Measurements from ENCODE around the gene IL2RA. TPM values are rescaled to one million over a fixed set of nuclear protein-coding genes. Genes with fewer than 3 reads are reported as not detected.

IL2RA gene
- total and polyA plus RNA-seq, 4 donors, result 0.10 TPM; not detected in 3

GRCh38 chr10:6033954-6034353 is 28.2 kb downstream of the IL2RA start:
- DNase-seq (ENCODE audit: low read depth in 4 of 6, low spot score in 6 of 6), result no peak
- H3K9me3 ChIP-seq (ENCODE audit: control insufficient read depth, insufficient read depth, low read length), result peaks cover 4% of the 10 kb centered on the region
- H3K27ac ChIP-seq (ENCODE audit: low read depth, low read length), result no peak overlapping the region
- no peaks in the 10 kb centered on the region for H3K36me3 ChIP-seq (ENCODE audit: control insufficient read depth, insufficient read depth, low read length)
- no peaks in the 10 kb centered on the region for H3K4me1 ChIP-seq (ENCODE audit: control insufficient read depth, insufficient read depth, low read length)
- no peak overlapping the region for H3K4me3 ChIP-seq (ENCODE audit: low read depth, low read length)
- WGBS (ENCODE audit: insufficient coverage), result 50% methylated on average over 2 of the region's 3 CpGs
- H3K27me3 ChIP-seq (ENCODE audit: control insufficient read depth, insufficient read depth, low read length), result no peaks in the 10 kb centered on the region

- H3K27ac ChIP-seq (ENCODE audit: low read depth, low read length), result no peak overlapping the region
- DNase-seq (ENCODE audit: low read depth in 4 of 6, low spot score in 6 of 6), result no peak
- H3K4me3 ChIP-seq (ENCODE audit: low read depth, low read length), result no peak overlapping the region
Measured at GRCh38 chr10:6030940-6031339, 31.2 kb downstream of the IL2RA start.

GRCh38 chr10:6030217-6030616 is 31.9 kb downstream of the IL2RA start:
- Histone ChIP-seq H3K4me1 (ENCODE audit: control insufficient read depth, insufficient read depth, low read length) (no peaks in the 10 kb centered on the region), H3K9me3 (ENCODE audit: control insufficient read depth, insufficient read depth, low read length) (peaks cover 4% of the 10 kb centered on the region), H3K27ac (ENCODE audit: low read depth, low read length) (no peak overlapping the region), H3K36me3 (ENCODE audit: control insufficient read depth, insufficient read depth, low read length) (no peaks in the 10 kb centered on the region), H3K4me3 (ENCODE audit: low read depth, low read length) (no peak overlapping the region), H3K27me3 (ENCODE audit: control insufficient read depth, insufficient read depth, low read length) (no peaks in the 10 kb centered on the region)
- WGBS (ENCODE audit: insufficient coverage), result 95% methylated on average over 3 of the region's 7 CpGs
- no peak for DNase-seq (ENCODE audit: low read depth in 4 of 6, low spot score in 6 of 6)

More at GRCh38 chr10:6030940-6031339, 31.2 kb downstream of the IL2RA start:
- Histone ChIP-seq H3K27me3 (ENCODE audit: control insufficient read depth, insufficient read depth, low read length) (no peaks in the 10 kb centered on the region), H3K9me3 (ENCODE audit: control insufficient read depth, insufficient read depth, low read length) (peaks cover 4% of the 10 kb centered on the region), H3K4me1 (ENCODE audit: control insufficient read depth, insufficient read depth, low read length) (no peaks in the 10 kb centered on the region), H3K36me3 (ENCODE audit: control insufficient read depth, insufficient read depth, low read length) (no peaks in the 10 kb centered on the region)

- Histone ChIP-seq H3K4me3 (ENCODE audit: low read depth, low read length) (no peak overlapping the region), H3K4me1 (ENCODE audit: control insufficient read depth, insufficient read depth, low read length) (no peaks in the 10 kb centered on the region), H3K9me3 (ENCODE audit: control insufficient read depth, insufficient read depth, low read length) (peaks cover 4% of the 10 kb centered on the region), H3K27me3 (ENCODE audit: control insufficient read depth, insufficient read depth, low read length) (no peaks in the 10 kb centered on the region), H3K36me3 (ENCODE audit: control insufficient read depth, insufficient read depth, low read length) (no peaks in the 10 kb centered on the region), H3K27ac (ENCODE audit: low read depth, low read length) (no peak overlapping the region)
- DNase-seq (ENCODE audit: low read depth in 4 of 6, low spot score in 6 of 6), result no peak
- WGBS (ENCODE audit: insufficient coverage), result 77% methylated on average over 6 of the region's 6 CpGs
Measured at GRCh38 chr10:6027929-6028328, 34.2 kb downstream of the IL2RA start.

- Histone ChIP-seq H3K27me3 (ENCODE audit: control insufficient read depth, insufficient read depth, low read length) (no peaks in the 10 kb centered on the region), H3K36me3 (ENCODE audit: control insufficient read depth, insufficient read depth, low read length) (no peaks in the 10 kb centered on the region), H3K4me1 (ENCODE audit: control insufficient read depth, insufficient read depth, low read length) (no peaks in the 10 kb centered on the region), H3K27ac (ENCODE audit: low read depth, low read length) (no peak overlapping the region), H3K9me3 (ENCODE audit: control insufficient read depth, insufficient read depth, low read length) (peaks cover 4% of the 10 kb centered on the region), H3K4me3 (ENCODE audit: low read depth, low read length) (no peak overlapping the region)
- WGBS (ENCODE audit: insufficient coverage), result 67% methylated on average over 3 of the region's 6 CpGs
- DNase-seq (ENCODE audit: low read depth in 4 of 6, low spot score in 6 of 6), result no peak
Measured at GRCh38 chr10:6025683-6026255, 36.4 kb downstream of the IL2RA start.

GRCh38 chr10:6024334-6024682 is 37.9 kb downstream of the IL2RA start:
- 92% methylated on average over 7 of the region's 10 CpGs for WGBS (ENCODE audit: insufficient coverage)
- H3K9me3 ChIP-seq (ENCODE audit: control insufficient read depth, insufficient read depth, low read length), result no peaks in the 10 kb centered on the region
- no peaks in the 10 kb centered on the region for H3K4me1 ChIP-seq (ENCODE audit: control insufficient read depth, insufficient read depth, low read length)

GRCh38 chr10:6023661-6024333 is 38.4 kb downstream of the IL2RA start:
- Histone ChIP-seq H3K4me3 (ENCODE audit: low read depth, low read length) (no peak overlapping the region), H3K36me3 (ENCODE audit: control insufficient read depth, insufficient read depth, low read length) (no peaks in the 10 kb centered on the region), H3K27me3 (ENCODE audit: control insufficient read depth, insufficient read depth, low read length) (no peaks in the 10 kb centered on the region), H3K27ac (ENCODE audit: low read depth, low read length) (no peak overlapping the region), H3K4me1 (ENCODE audit: control insufficient read depth, insufficient read depth, low read length) (no peaks in the 10 kb centered on the region), H3K9me3 (ENCODE audit: control insufficient read depth, insufficient read depth, low read length) (no peaks in the 10 kb centered on the region)
- 62% methylated on average over 12 of the region's 12 CpGs for WGBS (ENCODE audit: insufficient coverage)
- peak in 3 of 6 donors; percentile 7 to 75 (median 19) for DNase-seq (ENCODE audit: low read depth in 4 of 6, low spot score in 6 of 6)

More at GRCh38 chr10:6024334-6024682, 37.9 kb downstream of the IL2RA start:
- Histone ChIP-seq H3K27ac (ENCODE audit: low read depth, low read length) (no peak overlapping the region), H3K27me3 (ENCODE audit: control insufficient read depth, insufficient read depth, low read length) (no peaks in the 10 kb centered on the region), H3K36me3 (ENCODE audit: control insufficient read depth, insufficient read depth, low read length) (no peaks in the 10 kb centered on the region), H3K4me3 (ENCODE audit: low read depth, low read length) (no peak overlapping the region)
- no peak for DNase-seq (ENCODE audit: low read depth in 4 of 6, low spot score in 6 of 6)

GRCh38 chr10:6022660-6023059 is 39.5 kb downstream of the IL2RA start:
- no peak overlapping the region for H3K27ac ChIP-seq (ENCODE audit: low read depth, low read length)
- WGBS (ENCODE audit: insufficient coverage), result no CpG with 5 or more reads among the region's 3 CpGs
- peak in 1 of 6 donors; percentile 60 for DNase-seq (ENCODE audit: low read depth in 4 of 6, low spot score in 6 of 6)
- no peaks in the 10 kb centered on the region for H3K36me3 ChIP-seq (ENCODE audit: control insufficient read depth, insufficient read depth, low read length)
- no peaks in the 10 kb centered on the region for H3K27me3 ChIP-seq (ENCODE audit: control insufficient read depth, insufficient read depth, low read length)
- H3K4me3 ChIP-seq (ENCODE audit: low read depth, low read length), result no peak overlapping the region
- H3K4me1 ChIP-seq (ENCODE audit: control insufficient read depth, insufficient read depth, low read length), result peaks cover 4% of the 10 kb centered on the region
- H3K9me3 ChIP-seq (ENCODE audit: control insufficient read depth, insufficient read depth, low read length), result no peaks in the 10 kb centered on the region

- H3K27ac ChIP-seq (ENCODE audit: low read depth, low read length), result no peak overlapping the region
- peaks cover 4% of the 10 kb centered on the region for H3K4me1 ChIP-seq (ENCODE audit: control insufficient read depth, insufficient read depth, low read length)
- 79% methylated on average over 8 of the region's 9 CpGs for WGBS (ENCODE audit: insufficient coverage)
- H3K36me3 ChIP-seq (ENCODE audit: control insufficient read depth, insufficient read depth, low read length), result no peaks in the 10 kb centered on the region
- H3K4me3 ChIP-seq (ENCODE audit: low read depth, low read length), result no peak overlapping the region
- DNase-seq (ENCODE audit: low read depth in 4 of 6, low spot score in 6 of 6), result peak in 1 of 6 donors; percentile 31
- H3K9me3 ChIP-seq (ENCODE audit: control insufficient read depth, insufficient read depth, low read length), result no peaks in the 10 kb centered on the region
- no peaks in the 10 kb centered on the region for H3K27me3 ChIP-seq (ENCODE audit: control insufficient read depth, insufficient read depth, low read length)
Measured at GRCh38 chr10:6020826-6021225, 41.3 kb downstream of the IL2RA start.

- Histone ChIP-seq H3K36me3 (ENCODE audit: control insufficient read depth, insufficient read depth, low read length) (no peaks in the 10 kb centered on the region), H3K27me3 (ENCODE audit: control insufficient read depth, insufficient read depth, low read length) (no peaks in the 10 kb centered on the region), H3K9me3 (ENCODE audit: control insufficient read depth, insufficient read depth, low read length) (no peaks in the 10 kb centered on the region), H3K4me3 (ENCODE audit: low read depth, low read length) (no peak overlapping the region), H3K4me1 (ENCODE audit: control insufficient read depth, insufficient read depth, low read length) (peaks cover 4% of the 10 kb centered on the region), H3K27ac (ENCODE audit: low read depth, low read length) (no peak overlapping the region)
- no peak for DNase-seq (ENCODE audit: low read depth in 4 of 6, low spot score in 6 of 6)
- WGBS (ENCODE audit: insufficient coverage), result 83% methylated on average over 9 of the region's 12 CpGs
Measured at GRCh38 chr10:6019796-6020195, 42.4 kb downstream of the IL2RA start.
